ENCODE data around the gene SRCIN1.
"Not testable (repeated sequence)": the region's sequence is repeated elsewhere in the genome, so short reads cannot be mapped to it uniquely, and the experiment has no call there.

SRCIN1 gene

GRCh38 chr17:38542286-38542685 lies 63.5 kb downstream of the SRCIN1 start:
- no peak for DNase-seq (ENCODE audit: low read depth)

GRCh38 chr17:38541281-38541680 lies 64.5 kb downstream of the SRCIN1 start:
- DNase-seq (ENCODE audit: low read depth) = no peak

- no peak for DNase-seq (ENCODE audit: low read depth)
Measured at GRCh38 chr17:38540514-38541045, 65.2 kb downstream of the SRCIN1 start.

- DNase-seq (ENCODE audit: low read depth) = no peak
Measured at GRCh38 chr17:38539386-38539785, 66.4 kb downstream of the SRCIN1 start.

- no peak for DNase-seq (ENCODE audit: low read depth)
Measured at GRCh38 chr17:38538906-38539305, 66.8 kb downstream of the SRCIN1 start.

- DNase-seq (ENCODE audit: low read depth) = no peak
Measured at GRCh38 chr17:38536661-38537060, 69.1 kb downstream of the SRCIN1 start.

- no peak for DNase-seq (ENCODE audit: low read depth)
Measured at GRCh38 chr17:38535886-38536285, 69.9 kb downstream of the SRCIN1 start.

GRCh38 chr17:38534498-38534885 lies 71.3 kb downstream of the SRCIN1 start:
- DNase-seq (ENCODE audit: low read depth) = no peak

GRCh38 chr17:38533866-38534497 lies 71.8 kb downstream of the SRCIN1 start:
- no peak for DNase-seq (ENCODE audit: low read depth)

- no peak for DNase-seq (ENCODE audit: low read depth)
Measured at GRCh38 chr17:38533241-38533640, 72.5 kb downstream of the SRCIN1 start.

- no peak for DNase-seq (ENCODE audit: low read depth)
Measured at GRCh38 chr17:38532451-38532850, 73.3 kb downstream of the SRCIN1 start.

- not testable (repeated sequence) for DNase-seq (ENCODE audit: low read depth)
Measured at GRCh38 chr17:38531761-38532160, 74.0 kb downstream of the SRCIN1 start.

- DNase-seq (ENCODE audit: low read depth) = not testable (repeated sequence)
Measured at GRCh38 chr17:38530856-38531255, 74.9 kb downstream of the SRCIN1 start.

GRCh38 chr17:38528141-38528540 lies 77.6 kb downstream of the SRCIN1 start:
- not testable (repeated sequence) for DNase-seq (ENCODE audit: low read depth)

GRCh38 chr17:38526526-38526925 lies 79.2 kb downstream of the SRCIN1 start:
- not testable (repeated sequence) for DNase-seq (ENCODE audit: low read depth)

- no peak for DNase-seq (ENCODE audit: low read depth)
Measured at GRCh38 chr17:38512473-38513058, 93.2 kb downstream of the SRCIN1 start.

- DNase-seq (ENCODE audit: low read depth) = peak; percentile 51
Measured at GRCh38 chr17:38511150-38512108, 94.3 kb downstream of the SRCIN1 start.

GRCh38 chr17:38510421-38511149 lies 95.2 kb downstream of the SRCIN1 start:
- no peak for DNase-seq (ENCODE audit: low read depth)

GRCh38 chr17:38509772-38510420 lies 95.9 kb downstream of the SRCIN1 start:
- no peak for DNase-seq (ENCODE audit: low read depth)

- peak; percentile 64 for DNase-seq (ENCODE audit: low read depth)
Measured at GRCh38 chr17:38508954-38509771, 96.6 kb downstream of the SRCIN1 start.

- no peak for DNase-seq (ENCODE audit: low read depth)
Measured at GRCh38 chr17:38508570-38508950, 97.2 kb downstream of the SRCIN1 start.
